CD4-positive, alpha-beta T cell treated with Interleukin-21 for 1 hour (primary cell): ENCODE results near the gene LRG1.

ENCODE experiments used
- DNase-seq: peaks from one replicate; pipeline ENCODE4 v3.0.0-alpha.2; 2020

The LRG1 gene

GRCh38 chr19:4506449-4507149, 33.2 kb downstream of the LRG1 start:
- DNase-seq, result no peak

GRCh38 chr19:4505570-4506448, 34.0 kb downstream of the LRG1 start:
- no peak for DNase-seq

GRCh38 chr19:4504891-4505569, 34.8 kb downstream of the LRG1 start:
- DNase-seq, result no peak

GRCh38 chr19:4504297-4504701, 35.5 kb downstream of the LRG1 start:
- no peak for DNase-seq

GRCh38 chr19:4503825-4504170, 36.0 kb downstream of the LRG1 start:
- no peak for DNase-seq

- no peak for DNase-seq
Measured at GRCh38 chr19:4503132-4503824, 36.6 kb downstream of the LRG1 start.

- DNase-seq, result no peak
Measured at GRCh38 chr19:4502282-4503131, 37.3 kb downstream of the LRG1 start.

GRCh38 chr19:4501691-4502090, 38.1 kb downstream of the LRG1 start:
- DNase-seq, result no peak

- no peak for DNase-seq
Measured at GRCh38 chr19:4500841-4501591, 38.8 kb downstream of the LRG1 start.

GRCh38 chr19:4499855-4500254, 40.0 kb downstream of the LRG1 start:
- no peak for DNase-seq

GRCh38 chr19:4499318-4499717, 40.5 kb downstream of the LRG1 start:
- no peak for DNase-seq

- DNase-seq, result no peak
Measured at GRCh38 chr19:4498694-4499093, 41.1 kb downstream of the LRG1 start.

- DNase-seq, result no peak
Measured at GRCh38 chr19:4497770-4498389, 42.0 kb downstream of the LRG1 start.

GRCh38 chr19:4496304-4496703, 43.5 kb downstream of the LRG1 start:
- no peak for DNase-seq

GRCh38 chr19:4495471-4495870, 44.4 kb downstream of the LRG1 start:
- DNase-seq, result no peak

GRCh38 chr19:4494691-4495064, 45.2 kb downstream of the LRG1 start:
- no peak for DNase-seq

- DNase-seq, result no peak
Measured at GRCh38 chr19:4493929-4494690, 45.7 kb downstream of the LRG1 start.

- DNase-seq, result no peak
Measured at GRCh38 chr19:4493104-4493928, 46.5 kb downstream of the LRG1 start.
